Astrocyte (in vitro differentiated cells and primary cell): ENCODE results near the gene TUNAR. TPM values are rescaled to one million over a fixed set of nuclear protein-coding genes. Genes with fewer than 3 reads are reported as not detected.

Experiments used
- DNase-seq: peaks from one replicate; pipeline ENCODE4 v3.0.0-alpha.2; 2010; ENCODE audit warnings: low read depth
- FAIRE-seq: peaks from 2 replicates; lab custom pipeline; 2011; peaks lifted over from hg19 to GRCh38; lab: Jason Lieb, UNC
- H2AFZ ChIP-seq: 2 replicates; pipeline ENCODE4 v1.6.0; 2012; ENCODE audit warnings: low read depth, low read length, inconsistent platforms
- H3K27ac ChIP-seq: 2 replicates; pipeline ENCODE4 v1.5.1; 2011; ENCODE audit warnings: low read depth, low read length, inconsistent platforms
- H3K27me3 ChIP-seq: 2 replicates; pipeline ENCODE4 v1.6.0; 2011; ENCODE audit warnings: low read length, inconsistent platforms; ENCODE audit not compliant: insufficient read depth
- H3K36me3 ChIP-seq: 2 replicates; pipeline ENCODE4 v1.5.1; 2011; ENCODE audit warnings: low read length, inconsistent platforms; ENCODE audit not compliant: insufficient read depth
- H3K4me1 ChIP-seq: 2 replicates; pipeline ENCODE4 v1.5.1; 2011; ENCODE audit warnings: low read length, inconsistent platforms; ENCODE audit not compliant: insufficient read depth
- H3K4me2 ChIP-seq: 2 replicates; pipeline ENCODE4 v1.6.0; 2012; ENCODE audit warnings: low read length, inconsistent platforms
- H3K4me3 ChIP-seq: 2 replicates; pipeline ENCODE4 v1.5.1; 2011; ENCODE audit warnings: low read depth, mild to moderate bottlenecking, low read length, inconsistent platforms; ENCODE audit not compliant: insufficient read depth
- H3K79me2 ChIP-seq: 2 replicates; pipeline ENCODE4 v1.6.0; 2012; ENCODE audit warnings: mild to moderate bottlenecking, low read length, inconsistent platforms; ENCODE audit not compliant: insufficient read depth
- H3K9ac ChIP-seq: 2 replicates; pipeline ENCODE4 v1.6.0; 2012; ENCODE audit warnings: mild to moderate bottlenecking, low read length, inconsistent platforms
- H3K9me3 ChIP-seq: 2 replicates; pipeline ENCODE4 v1.5.1; 2012; ENCODE audit warnings: low read depth, mild to moderate bottlenecking, low read length, inconsistent platforms; ENCODE audit not compliant: insufficient read depth
- H4K20me1 ChIP-seq: 2 replicates; pipeline ENCODE4 v1.6.0; 2012; ENCODE audit warnings: low read length, inconsistent platforms; ENCODE audit not compliant: insufficient read depth
- H3K27ac Mint-ChIP-seq: one replicate; pipeline ENCODE4 v1.8.0; 2021; ENCODE audit warnings: mild to moderate bottlenecking, mixed read lengths; ENCODE audit not compliant: unreplicated experiment
- H3K27me3 Mint-ChIP-seq: one replicate; pipeline ENCODE4 v1.8.0; 2021; ENCODE audit warnings: low read depth, mixed read lengths; ENCODE audit not compliant: unreplicated experiment
- H3K36me3 Mint-ChIP-seq: one replicate; pipeline ENCODE4 v1.8.0; 2021; ENCODE audit warnings: low read depth, mixed read lengths; ENCODE audit not compliant: unreplicated experiment
- H3K4me1 Mint-ChIP-seq: one replicate; pipeline ENCODE4 v1.8.0; 2021; ENCODE audit warnings: low read depth, mixed read lengths; ENCODE audit not compliant: unreplicated experiment
- H3K4me3 Mint-ChIP-seq: one replicate; pipeline ENCODE4 v1.8.0; 2021; ENCODE audit warnings: mild to moderate bottlenecking, moderate library complexity, mixed read lengths; ENCODE audit not compliant: unreplicated experiment
- H3K9me3 Mint-ChIP-seq: one replicate; pipeline ENCODE4 v1.8.0; 2021; ENCODE audit warnings: mild to moderate bottlenecking, mixed read lengths; ENCODE audit not compliant: unreplicated experiment
- EZH2 ChIP-seq: IDR thresholded peaks from 2 replicates; pipeline ENCODE4 v1.6.1; 2012; ENCODE audit warnings: mild to moderate bottlenecking, low read length, inconsistent platforms; ENCODE audit not compliant: insufficient read depth
- total RNA-seq: library from RNA; stranded (reverse); gene quantifications from 2 replicates; pipeline ENCODE4 v1.2.1, GENCODE V29; 2021
- TF ChIP-seq, protein P1 (sequence below): IDR thresholded peaks from 2 replicates; pipeline ENCODE4 v1.5.1; 2011; ENCODE audit warnings: low read depth, mild to moderate bottlenecking, inconsistent platforms, low read length, moderate library complexity; ENCODE audit not compliant: insufficient read depth

Gene TUNAR
- total RNA-seq, 1 donor from 2014 or later: 1.0 TPM

DNA sequence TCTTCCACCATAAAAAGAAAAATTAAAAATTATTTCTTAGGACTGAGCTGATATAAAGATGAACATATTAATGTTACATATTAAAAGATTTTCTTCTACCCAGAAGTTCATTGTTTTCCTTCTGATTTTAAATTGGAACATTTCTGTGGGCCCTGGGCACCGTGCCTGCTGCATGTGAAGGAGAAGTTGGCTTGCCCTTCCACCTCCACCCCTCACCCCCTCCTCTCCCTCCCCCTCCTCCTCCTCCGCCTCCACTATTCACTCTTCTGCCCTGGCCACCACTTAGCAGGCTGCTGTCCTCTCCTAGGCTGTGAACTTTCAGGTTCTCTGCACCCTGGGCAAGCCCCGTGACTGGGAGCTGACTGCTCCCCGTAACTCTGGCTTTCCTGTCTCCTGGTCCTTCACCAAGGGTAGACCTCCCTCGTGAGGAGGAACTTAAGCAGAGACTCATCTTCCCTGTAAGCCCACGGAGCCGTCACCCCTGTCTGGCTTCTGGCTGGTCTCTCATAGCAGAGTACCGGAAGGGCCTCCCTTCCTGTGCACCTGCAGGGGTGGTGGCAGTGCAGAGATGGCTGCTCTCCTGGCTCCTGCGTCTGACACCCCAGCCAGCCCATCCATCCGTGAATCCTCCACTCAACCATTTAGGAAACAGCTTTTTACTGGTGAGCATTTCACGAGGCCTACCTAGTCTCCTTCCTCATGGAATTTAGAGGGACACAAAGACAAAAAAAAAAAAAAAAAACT, 12.8 kb downstream of the TUNAR start:
- Histone ChIP-seq H3K4me1 (peaks cover 27% of the 10 kb centered on the region), H3K27me3 (no peaks in the 10 kb centered on the region), H3K9me3 (no peaks in the 10 kb centered on the region), H3K36me3 (no peaks in the 10 kb centered on the region), H3K27ac (no peak overlapping the region), H3K4me3 (no peak overlapping the region), H3K9ac (no peak overlapping the region), H3K79me2 (no peaks in the 10 kb centered on the region), H4K20me1 (no peaks in the 10 kb centered on the region), H2AFZ (no peak overlapping the region), H3K4me2 (no peak overlapping the region)
- H3K4me1 Mint-ChIP-seq: peaks cover 13% of the 10 kb centered on the region
- TF ChIP-seq, protein P1, sequence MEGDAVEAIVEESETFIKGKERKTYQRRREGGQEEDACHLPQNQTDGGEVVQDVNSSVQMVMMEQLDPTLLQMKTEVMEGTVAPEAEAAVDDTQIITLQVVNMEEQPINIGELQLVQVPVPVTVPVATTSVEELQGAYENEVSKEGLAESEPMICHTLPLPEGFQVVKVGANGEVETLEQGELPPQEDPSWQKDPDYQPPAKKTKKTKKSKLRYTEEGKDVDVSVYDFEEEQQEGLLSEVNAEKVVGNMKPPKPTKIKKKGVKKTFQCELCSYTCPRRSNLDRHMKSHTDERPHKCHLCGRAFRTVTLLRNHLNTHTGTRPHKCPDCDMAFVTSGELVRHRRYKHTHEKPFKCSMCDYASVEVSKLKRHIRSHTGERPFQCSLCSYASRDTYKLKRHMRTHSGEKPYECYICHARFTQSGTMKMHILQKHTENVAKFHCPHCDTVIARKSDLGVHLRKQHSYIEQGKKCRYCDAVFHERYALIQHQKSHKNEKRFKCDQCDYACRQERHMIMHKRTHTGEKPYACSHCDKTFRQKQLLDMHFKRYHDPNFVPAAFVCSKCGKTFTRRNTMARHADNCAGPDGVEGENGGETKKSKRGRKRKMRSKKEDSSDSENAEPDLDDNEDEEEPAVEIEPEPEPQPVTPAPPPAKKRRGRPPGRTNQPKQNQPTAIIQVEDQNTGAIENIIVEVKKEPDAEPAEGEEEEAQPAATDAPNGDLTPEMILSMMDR: no peak
- TF ChIP-seq EZH2: no peak
- FAIRE-seq (no peak), DNase-seq (no peak)
- no peak overlapping the region for H3K27ac Mint-ChIP-seq
- no peaks in the 10 kb centered on the region for H3K9me3 Mint-ChIP-seq
- peaks cover 2% of the 10 kb centered on the region for H3K36me3 Mint-ChIP-seq
- peaks cover 11% of the 10 kb centered on the region for H3K27me3 Mint-ChIP-seq
- H3K4me3 Mint-ChIP-seq: no peak overlapping the region

GRCh38 chr14:95891742-95892141, 15.1 kb downstream of the TUNAR start:
- DNase-seq (peak; percentile 86), FAIRE-seq (no peak)
- H3K4me3 ChIP-seq: no peak overlapping the region
- Mint-ChIP-seq H3K4me1 (peaks cover 5% of the 10 kb centered on the region), H3K9me3 (no peaks in the 10 kb centered on the region), H3K27me3 (peaks cover 21% of the 10 kb centered on the region), H3K4me3 (no peak overlapping the region), H3K36me3 (peaks cover 2% of the 10 kb centered on the region), H3K27ac (peak overlapping the region; percentile 80)
- H3K79me2 ChIP-seq: no peaks in the 10 kb centered on the region
- no peaks in the 10 kb centered on the region for H3K9me3 ChIP-seq
- no peaks in the 10 kb centered on the region for H4K20me1 ChIP-seq
- peak overlapping the region; percentile 49 for H3K9ac ChIP-seq
- H3K27me3 ChIP-seq: peaks cover 3% of the 10 kb centered on the region
- TF ChIP-seq EZH2: no peak
- TF ChIP-seq, protein P1: no peak
- H3K4me2 ChIP-seq: peak overlapping the region; percentile 34
- no peaks in the 10 kb centered on the region for H3K36me3 ChIP-seq
- peak overlapping the region; percentile 74 for H3K27ac ChIP-seq
- H2AFZ ChIP-seq: peak overlapping the region; percentile 35
- H3K4me1 ChIP-seq: peaks cover 17% of the 10 kb centered on the region

- Histone ChIP-seq H3K4me1 (peaks cover 17% of the 10 kb centered on the region), H3K27me3 (peaks cover 3% of the 10 kb centered on the region), H3K79me2 (no peaks in the 10 kb centered on the region), H3K27ac (peak overlapping the region; percentile 67), H3K9me3 (no peaks in the 10 kb centered on the region), H2AFZ (peak overlapping the region; percentile 35), H3K9ac (peak overlapping the region; percentile 49), H4K20me1 (no peaks in the 10 kb centered on the region), H3K4me2 (peak overlapping the region; percentile 34), H3K36me3 (no peaks in the 10 kb centered on the region), H3K4me3 (no peak overlapping the region)
- Mint-ChIP-seq H3K36me3 (peaks cover 2% of the 10 kb centered on the region), H3K9me3 (no peaks in the 10 kb centered on the region), H3K27ac (peak overlapping the region; percentile 80), H3K4me1 (peaks cover 5% of the 10 kb centered on the region), H3K4me3 (no peak overlapping the region), H3K27me3 (peaks cover 22% of the 10 kb centered on the region)
- DNase-seq (no peak), FAIRE-seq (no peak)
- TF ChIP-seq EZH2: no peak
- TF ChIP-seq, protein P1: no peak
Measured at GRCh38 chr14:95892142-95892541, 15.5 kb downstream of the TUNAR start.
